Stimulated activated CD4-positive, alpha-beta T cell treated with anti-CD3 and anti-CD28 coated beads, Interleukin-2, amount 100 ng/mL, for 48 hours (primary cell): ENCODE measurements around the gene BCAS4.

Experiments used
- DNase-seq, 2 donors: peaks; one replicate each; pipeline ENCODE4 v3.0.0-alpha.2; 2020

The BCAS4 gene

GRCh38 chr20:50824137-50824536 is 29.3 kb downstream of the BCAS4 start:
- DNase-seq, result no peak

- no peak for DNase-seq
These were observed 31.3 kb downstream of the BCAS4 start for GRCh38 chr20:50826121-50826520.

GRCh38 chr20:50828363-50829136 is 33.7 kb downstream of the BCAS4 start:
- DNase-seq, result no peak

GRCh38 chr20:50831622-50832021 is 36.8 kb downstream of the BCAS4 start:
- no peak for DNase-seq

GRCh38 chr20:50834599-50835005 is 39.7 kb downstream of the BCAS4 start:
- DNase-seq, result no peak

- DNase-seq, result no peak
These were observed 42.9 kb downstream of the BCAS4 start for GRCh38 chr20:50837532-50838321.

- DNase-seq, result no peak
These were observed 43.4 kb downstream of the BCAS4 start for GRCh38 chr20:50838322-50838625.

- no peak for DNase-seq
These were observed 44.0 kb downstream of the BCAS4 start for GRCh38 chr20:50838707-50839385.

GRCh38 chr20:50842821-50843220 is 48.0 kb downstream of the BCAS4 start:
- DNase-seq, result no peak

GRCh38 chr20:50843331-50844276 is 48.7 kb downstream of the BCAS4 start:
- no peak for DNase-seq

GRCh38 chr20:50844430-50845100 is 49.7 kb downstream of the BCAS4 start:
- DNase-seq, result peak; percentile 16 to 18

- DNase-seq, result no peak
These were observed 50.8 kb downstream of the BCAS4 start for GRCh38 chr20:50845566-50846215.

GRCh38 chr20:50848341-50848808 is 53.5 kb downstream of the BCAS4 start:
- no peak for DNase-seq

- DNase-seq, result no peak
These were observed 54.2 kb downstream of the BCAS4 start for GRCh38 chr20:50848846-50849673.

- no peak for DNase-seq
These were observed 55.9 kb downstream of the BCAS4 start for GRCh38 chr20:50850721-50851286.

- DNase-seq, result no peak
These were observed 57.2 kb downstream of the BCAS4 start for GRCh38 chr20:50852085-50852484.

GRCh38 chr20:50854506-50855249 is 59.8 kb downstream of the BCAS4 start:
- no peak for DNase-seq

GRCh38 chr20:50855498-50856474 is 60.9 kb downstream of the BCAS4 start:
- DNase-seq, result no peak
